SU-DHL-6 (cell line): ENCODE data around the gene SLC23A2.

ENCODE experiments used
- H2AFZ ChIP-seq: fragments of 200-600 bp; sonication (generic); 2 replicates; pipeline ENCODE4 v1.6.1; 2014; ENCODE audit warnings: low read depth, mild to moderate bottlenecking, moderate library complexity, mixed read lengths, antibody characterized with exemption, low read length; ENCODE audit not compliant: severe bottlenecking
- H3F3A ChIP-seq: fragments of 200-600 bp; shearing (Covaris generic); 2 replicates; pipeline ENCODE4 v1.6.0; 2016; ENCODE audit warnings: antibody characterized with exemption, mild to moderate bottlenecking; ENCODE audit not compliant: insufficient read depth
- H3K27ac ChIP-seq: fragments of 200-600 bp; sonication (generic); 2 replicates; pipeline ENCODE4 v1.5.1; 2016; ENCODE audit warnings: low read depth, mild to moderate bottlenecking, low read length, moderate library complexity, mixed read lengths
- H3K27me3 ChIP-seq: fragments of 200-600 bp; sonication (generic), shearing (Covaris generic); 2 replicates; pipeline ENCODE4 v1.6.0; 2014; ENCODE audit warnings: mild to moderate bottlenecking, low read length
- H3K36me3 ChIP-seq: fragments of 200-600 bp; sonication (generic); 2 replicates; pipeline ENCODE4 v1.6.1; 2014; ENCODE audit warnings: mild to moderate bottlenecking, low read length, mixed read lengths
- H3K4me2 ChIP-seq: fragments of 300-600, 200-600 bp; shearing (Covaris generic), sonication (generic); 2 replicates; pipeline ENCODE4 v1.6.0; 2014; ENCODE audit warnings: low read length, low read depth, mild to moderate bottlenecking; ENCODE audit not compliant: poor library complexity, severe bottlenecking
- H3K4me3 ChIP-seq: fragments of 200-600 bp; sonication (generic); 2 replicates; pipeline ENCODE4 v1.5.1; 2014; ENCODE audit warnings: antibody characterized with exemption, low read length, mild to moderate bottlenecking, mixed read lengths; ENCODE audit not compliant: insufficient read depth, poor library complexity, severe bottlenecking
- H3K79me2 ChIP-seq: fragments of 200-600 bp; sonication (generic); 2 replicates; pipeline ENCODE4 v1.6.1; 2014; ENCODE audit warnings: mild to moderate bottlenecking, low read length, moderate library complexity; ENCODE audit not compliant: insufficient read depth
- H3K9ac ChIP-seq: fragments of 200-600 bp; sonication (generic); 2 replicates; pipeline ENCODE4 v1.7.0; 2014; ENCODE audit warnings: mild to moderate bottlenecking, low read length
- H3K9me2 ChIP-seq: fragments of 200-600 bp; sonication (generic); replicated peaks from 2 replicates; pipeline ENCODE4 v1.6.1; 2014; ENCODE audit warnings: low read length; ENCODE audit not compliant: insufficient read depth
- H3K9me3 ChIP-seq: fragments of 200-600 bp; sonication (generic); 2 replicates; pipeline ENCODE4 v1.6.1; 2014; ENCODE audit warnings: low read length, mixed read lengths; ENCODE audit not compliant: insufficient read depth
- H4K20me1 ChIP-seq: fragments of 200-600 bp; sonication (generic); 2 replicates; pipeline ENCODE4 v1.6.1; 2014; ENCODE audit warnings: low read depth, mild to moderate bottlenecking, antibody characterized with exemption, low read length, moderate library complexity, mixed read lengths
- EZH2phosphoT487 ChIP-seq: fragments of 200-600 bp; sonication (generic), shearing (Covaris generic); conservative IDR thresholded peaks from 2 replicates; pipeline ENCODE4 v1.6.1; 2018; ENCODE audit warnings: mild to moderate bottlenecking, antibody characterized with exemption, low read length, moderate library complexity, mixed read lengths
- TF ChIP-seq, protein P1 (sequence below): fragments of 200-600 bp; sonication (generic); IDR thresholded peaks from one replicate; pipeline ENCODE4 v1.5.1; 2017; ENCODE audit warnings: antibody characterized with exemption, mild to moderate bottlenecking, low read length, moderate library complexity; ENCODE audit not compliant: insufficient read depth, poor library complexity, severe bottlenecking

Gene SLC23A2

DNA sequence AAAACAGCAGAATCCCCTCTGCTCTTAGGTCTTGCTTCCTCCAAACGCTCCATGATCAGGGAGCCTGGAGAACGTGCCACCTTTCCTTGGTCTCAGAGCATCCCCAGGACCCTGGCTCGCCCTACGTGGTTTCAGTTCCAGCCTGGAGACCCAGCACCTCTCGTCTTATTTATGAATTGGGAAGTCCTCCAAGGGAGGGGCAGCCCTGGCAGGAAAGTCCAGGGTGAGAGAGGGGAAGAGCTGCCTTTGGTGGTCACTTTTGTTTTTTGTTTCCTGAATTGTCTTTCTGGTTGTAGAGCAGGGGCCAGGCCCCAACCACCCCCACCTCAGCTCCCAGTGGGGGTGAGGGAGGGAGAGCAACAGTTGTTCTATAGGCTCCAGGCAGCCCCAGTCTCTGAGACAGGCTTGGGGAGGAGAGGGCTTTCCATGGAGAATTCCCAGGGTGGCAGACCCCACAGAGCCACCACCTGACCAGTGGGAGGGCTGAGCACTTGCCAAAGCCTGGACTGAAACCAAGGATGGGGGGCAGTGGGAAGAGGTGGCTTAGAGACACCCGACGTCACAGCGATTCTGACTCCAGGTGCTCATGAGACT lies 190.8 kb downstream of the SLC23A2 start:
- Histone ChIP-seq H3K9me3 (no peaks in the 10 kb centered on the region), H3K36me3 (peaks cover 3% of the 10 kb centered on the region; the same call in 1 of the 2 replicates), H3K9ac (peak overlapping the region; percentile 73; the same call in 1 of the 2 replicates), H3K4me2 (peak overlapping the region; percentile 76), H3K27me3 (no peaks in the 10 kb centered on the region), H3F3A (peaks cover 46% of the 10 kb centered on the region), H2AFZ (no peak overlapping the region), H3K79me2 (peaks cover 34% of the 10 kb centered on the region), H3K9me2 (no peaks in the 10 kb centered on the region), H3K4me3 (no peak overlapping the region), H4K20me1 (no peaks in the 10 kb centered on the region), H3K27ac (peak overlapping the region; percentile 98)
- TF ChIP-seq EZH2phosphoT487, result no peak
- TF ChIP-seq, protein P1, sequence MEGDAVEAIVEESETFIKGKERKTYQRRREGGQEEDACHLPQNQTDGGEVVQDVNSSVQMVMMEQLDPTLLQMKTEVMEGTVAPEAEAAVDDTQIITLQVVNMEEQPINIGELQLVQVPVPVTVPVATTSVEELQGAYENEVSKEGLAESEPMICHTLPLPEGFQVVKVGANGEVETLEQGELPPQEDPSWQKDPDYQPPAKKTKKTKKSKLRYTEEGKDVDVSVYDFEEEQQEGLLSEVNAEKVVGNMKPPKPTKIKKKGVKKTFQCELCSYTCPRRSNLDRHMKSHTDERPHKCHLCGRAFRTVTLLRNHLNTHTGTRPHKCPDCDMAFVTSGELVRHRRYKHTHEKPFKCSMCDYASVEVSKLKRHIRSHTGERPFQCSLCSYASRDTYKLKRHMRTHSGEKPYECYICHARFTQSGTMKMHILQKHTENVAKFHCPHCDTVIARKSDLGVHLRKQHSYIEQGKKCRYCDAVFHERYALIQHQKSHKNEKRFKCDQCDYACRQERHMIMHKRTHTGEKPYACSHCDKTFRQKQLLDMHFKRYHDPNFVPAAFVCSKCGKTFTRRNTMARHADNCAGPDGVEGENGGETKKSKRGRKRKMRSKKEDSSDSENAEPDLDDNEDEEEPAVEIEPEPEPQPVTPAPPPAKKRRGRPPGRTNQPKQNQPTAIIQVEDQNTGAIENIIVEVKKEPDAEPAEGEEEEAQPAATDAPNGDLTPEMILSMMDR, result no peak

GRCh38 chr20:4809707-4810106 lies 191.6 kb downstream of the SLC23A2 start:
- no peaks in the 10 kb centered on the region for H3K9me3 ChIP-seq
- H3K79me2 ChIP-seq, result peaks cover 38% of the 10 kb centered on the region
- no peak overlapping the region for H2AFZ ChIP-seq
- H3F3A ChIP-seq, result peaks cover 38% of the 10 kb centered on the region
- H3K4me2 ChIP-seq, result peak overlapping the region; percentile 76
- H3K9me2 ChIP-seq, result no peaks in the 10 kb centered on the region
- no peak overlapping the region for H3K4me3 ChIP-seq
- H3K27me3 ChIP-seq, result no peaks in the 10 kb centered on the region
- peak overlapping the region; percentile 73; the same call in 1 of the 2 replicates for H3K9ac ChIP-seq
- no peaks in the 10 kb centered on the region for H4K20me1 ChIP-seq
- peaks cover 3% of the 10 kb centered on the region; the same call in 1 of the 2 replicates for H3K36me3 ChIP-seq
- TF ChIP-seq, protein P1, result no peak
- peak overlapping the region; percentile 98 for H3K27ac ChIP-seq

DNA sequence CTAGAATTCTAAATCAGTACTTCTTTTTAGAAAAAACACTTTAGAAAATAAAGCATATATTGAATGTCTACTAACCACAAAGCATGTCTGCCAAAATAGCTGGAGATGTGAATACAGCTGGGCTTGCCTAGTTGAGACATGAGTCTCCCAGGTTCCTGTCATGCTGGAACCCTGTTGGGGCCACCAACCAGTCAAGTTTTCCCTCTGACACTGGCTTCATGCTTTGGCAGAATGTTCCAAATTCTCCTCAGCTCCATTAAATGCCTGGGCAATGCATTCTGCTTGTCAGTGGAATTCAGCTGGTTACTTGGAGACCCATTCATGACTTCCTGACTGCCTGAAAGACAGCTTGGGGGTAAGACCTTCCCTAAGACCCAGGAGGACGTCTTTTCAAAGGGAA lies 192.4 kb downstream of the SLC23A2 start:
- no peak overlapping the region for H3K4me2 ChIP-seq
- H3K79me2 ChIP-seq, result peaks cover 40% of the 10 kb centered on the region
- no peaks in the 10 kb centered on the region for H3K9me3 ChIP-seq
- H4K20me1 ChIP-seq, result no peaks in the 10 kb centered on the region
- no peak overlapping the region for H3K9ac ChIP-seq
- H3F3A ChIP-seq, result peaks cover 30% of the 10 kb centered on the region
- peaks cover 3% of the 10 kb centered on the region; the same call in 1 of the 2 replicates for H3K36me3 ChIP-seq
- no peaks in the 10 kb centered on the region for H3K9me2 ChIP-seq
- H3K27ac ChIP-seq, result peak overlapping the region; percentile 98; the same call in 1 of the 2 replicates
- H3K27me3 ChIP-seq, result no peaks in the 10 kb centered on the region
- H2AFZ ChIP-seq, result no peak overlapping the region
- no peak for TF ChIP-seq EZH2phosphoT487
- TF ChIP-seq, protein P1, result no peak
- H3K4me3 ChIP-seq, result no peak overlapping the region
